Trophoblast cell (in vitro differentiated cells and primary cell): ENCODE measurements around the gene ECI2.

Experiments used
- DNase-seq, 2 donors: peaks; one replicate each; pipeline ENCODE4 v3.0.0-alpha.2; 2016
- H2AFZ ChIP-seq: 2 replicates; pipeline ENCODE4 v1.6.1; 2013; ENCODE audit warnings: low read length, moderate library complexity, mild to moderate bottlenecking; ENCODE audit not compliant: insufficient read depth, poor library complexity
- H2AK5ac ChIP-seq: 2 replicates; pipeline ENCODE4 v1.6.1; 2013; ENCODE audit warnings: mild to moderate bottlenecking, low read length
- H2BK120ac ChIP-seq: 2 replicates; pipeline ENCODE4 v1.6.1; 2013; ENCODE audit warnings: low read length, mild to moderate bottlenecking, moderate library complexity; ENCODE audit not compliant: insufficient read depth, poor library complexity
- H2BK12ac ChIP-seq: 2 replicates; pipeline ENCODE4 v1.6.1; 2013; ENCODE audit warnings: mild to moderate bottlenecking, low read length, moderate library complexity
- H2BK5ac ChIP-seq: 2 replicates; pipeline ENCODE4 v1.6.1; 2013; ENCODE audit warnings: low read length, low read depth, moderate library complexity, mild to moderate bottlenecking; ENCODE audit not compliant: poor library complexity
- H3K14ac ChIP-seq: 2 replicates; pipeline ENCODE4 v1.6.1; 2013; ENCODE audit warnings: mild to moderate bottlenecking, low read length
- H3K18ac ChIP-seq: 2 replicates; pipeline ENCODE4 v1.6.1; 2013; ENCODE audit warnings: mild to moderate bottlenecking, low read length
- H3K23ac ChIP-seq: 2 replicates; pipeline ENCODE4 v1.6.1; 2013; ENCODE audit warnings: low read length
- H3K27ac ChIP-seq: 2 replicates; pipeline ENCODE4 v1.5.1; 2013; ENCODE audit warnings: low read depth, mild to moderate bottlenecking, inconsistent platforms, low read length, moderate library complexity
- H3K27me3 ChIP-seq: 2 replicates; pipeline ENCODE4 v1.6.1; 2013; ENCODE audit warnings: inconsistent platforms, mild to moderate bottlenecking, low read length, moderate library complexity; ENCODE audit not compliant: insufficient read depth
- H3K36me3 ChIP-seq, 2 experiments: 1 replicate in 1 of 2; 2 replicates in 1 of 2; pipeline ENCODE4 v1.6.1; 2013; ENCODE audit warnings: low read length in 2 of 2, mild to moderate bottlenecking in 2 of 2, moderate library complexity in 1 of 2; ENCODE audit not compliant: insufficient read depth in 2 of 2, control insufficient read depth in 1 of 2
- H3K4ac ChIP-seq: 2 replicates; pipeline ENCODE4 v1.6.1; 2013; ENCODE audit warnings: low read depth, mild to moderate bottlenecking, low read length, moderate library complexity
- H3K4me1 ChIP-seq, 2 experiments: 1 replicate in 1 of 2; 2 replicates in 1 of 2; pipeline ENCODE4 v1.6.1; 2013; ENCODE audit warnings: low read length in 2 of 2, mild to moderate bottlenecking in 2 of 2, moderate library complexity in 1 of 2; ENCODE audit not compliant: insufficient read depth in 2 of 2, control insufficient read depth in 1 of 2
- H3K4me2 ChIP-seq: 2 replicates; pipeline ENCODE4 v1.6.1; 2013; ENCODE audit warnings: inconsistent platforms, mild to moderate bottlenecking, low read length, moderate library complexity
- H3K4me3 ChIP-seq: 2 replicates; pipeline ENCODE4 v1.5.1; 2013; ENCODE audit warnings: mild to moderate bottlenecking, low read depth, low read length, inconsistent platforms
- H3K79me1 ChIP-seq: one replicate; pipeline ENCODE4 v1.6.1; 2013; ENCODE audit warnings: low read length
- H3K79me2 ChIP-seq: 2 replicates; pipeline ENCODE4 v1.6.1; 2013; ENCODE audit warnings: low read length, mild to moderate bottlenecking; ENCODE audit not compliant: control insufficient read depth, insufficient read depth, poor library complexity
- H3K9ac ChIP-seq: 2 replicates; pipeline ENCODE4 v1.6.1; 2013; ENCODE audit warnings: mild to moderate bottlenecking, low read length
- H3K9me3 ChIP-seq: 2 replicates; pipeline ENCODE4 v1.6.1; 2013; ENCODE audit warnings: low read depth, mild to moderate bottlenecking, control low read depth, inconsistent platforms, low read length; ENCODE audit not compliant: insufficient read depth
- H4K12ac ChIP-seq: 2 replicates; pipeline ENCODE4 v1.6.1; 2013; ENCODE audit warnings: low read depth, mild to moderate bottlenecking, low read length, moderate library complexity
- H4K8ac ChIP-seq: 2 replicates; pipeline ENCODE4 v1.6.1; 2013; ENCODE audit warnings: low read depth, mild to moderate bottlenecking, low read length, moderate library complexity
- H4K91ac ChIP-seq: one replicate; pipeline ENCODE4 v1.6.1; 2013; ENCODE audit warnings: low read depth, mild to moderate bottlenecking, low read length, moderate library complexity
- WGBS: extraction: QIAGEN DNeasy Blood & Tissue Kit; methylation state at CpG from one replicate; pipeline ENCODE4 v1.1.7; 2013; ENCODE audit warnings: missing lambda C conversion rate; ENCODE audit not compliant: insufficient read length, insufficient coverage; ENCODE audit errors: extremely low coverage; 5-methylcytosine and 5-hydroxymethylcytosine counted together

ECI2 gene

DNA sequence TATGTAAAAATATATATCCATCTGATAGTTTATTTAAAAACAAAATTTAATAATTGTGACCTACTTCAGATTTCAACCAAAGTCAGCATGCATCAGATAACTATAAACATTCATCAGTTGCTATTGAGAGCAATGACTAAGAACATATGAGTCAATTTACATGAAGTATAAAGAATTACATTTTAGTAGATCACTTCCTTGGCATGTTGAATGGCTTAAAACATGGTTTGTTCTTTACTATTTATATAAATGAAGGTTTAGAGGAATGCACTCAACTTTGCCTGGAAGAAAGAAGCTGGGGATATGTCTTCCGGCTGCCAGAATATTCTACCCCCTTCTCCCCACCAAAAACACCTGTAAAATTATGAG, 50.1 kb downstream of the ECI2 start:
- Histone ChIP-seq H2AK5ac (no peak overlapping the region), H3K23ac (no peak overlapping the region), H3K79me2 (no peaks in the 10 kb centered on the region), H2BK5ac (no peak overlapping the region), H4K91ac (no peak overlapping the region), H3K4me3 (no peak overlapping the region), H3K4me2 (no peak overlapping the region), H3K18ac (no peak overlapping the region), H3K14ac (no peak overlapping the region), H3K79me1 (no peaks in the 10 kb centered on the region), H3K9ac (no peak overlapping the region), H2BK12ac (no peak overlapping the region), H3K4ac (no peak overlapping the region), H3K27me3 (no peaks in the 10 kb centered on the region), H2AFZ (no peak overlapping the region), H3K36me3 (no peaks in the 10 kb centered on the region), H2BK120ac (no peak overlapping the region), H3K27ac (no peak overlapping the region), H4K12ac (no peak overlapping the region), H3K4me1 (peaks cover 0 to 3% of the 10 kb centered on the region in 2 experiments), H4K8ac (no peak overlapping the region), H3K9me3 (peaks cover 2% of the 10 kb centered on the region)
- DNase-seq = no peak
- WGBS = no CpG with 5 or more reads among the region's 1 CpG

DNA sequence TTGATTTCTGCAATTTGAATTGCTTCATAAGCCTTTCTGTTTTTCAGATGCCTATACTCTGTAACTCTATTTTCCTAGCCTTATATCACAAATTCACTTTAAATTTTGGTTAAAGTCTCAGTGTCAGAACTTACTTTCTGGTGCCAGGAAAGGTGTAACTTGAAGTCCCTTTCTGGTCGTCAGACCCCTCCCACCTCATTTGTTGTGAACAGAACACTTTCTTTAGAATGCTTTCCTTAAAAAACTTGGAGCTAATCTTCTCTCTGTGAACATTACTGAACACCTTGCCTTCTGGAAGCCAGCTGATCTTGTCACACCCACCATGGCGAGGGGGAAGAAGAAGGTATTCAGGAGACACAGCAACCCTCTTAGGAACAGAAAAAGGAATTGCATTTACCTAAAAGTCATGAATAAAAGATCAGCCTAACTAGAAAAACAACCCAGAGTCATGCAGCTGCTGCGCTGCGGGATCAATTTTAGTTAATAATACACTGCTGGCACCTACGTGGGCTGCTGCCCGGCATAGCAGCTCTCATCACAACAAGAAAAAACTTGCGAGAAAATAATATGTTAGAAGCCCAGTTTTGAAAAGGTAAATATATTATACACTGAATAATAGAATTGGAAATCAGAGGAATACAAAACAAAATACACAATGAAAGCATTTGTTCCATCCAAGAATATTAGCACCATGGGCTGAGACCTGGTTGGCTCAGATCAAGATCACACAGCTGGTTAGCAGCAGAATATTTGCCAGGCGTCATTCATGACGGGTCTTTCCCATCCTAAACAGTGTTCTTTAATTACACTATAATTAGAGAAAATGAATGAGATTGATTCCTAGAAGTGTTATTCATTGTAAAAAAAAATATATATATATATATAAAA, 50.7 kb downstream of the ECI2 start:
- H3K4me3 ChIP-seq = no peak overlapping the region
- peak overlapping the region; percentile 63 for H3K23ac ChIP-seq
- no peaks in the 10 kb centered on the region for H3K27me3 ChIP-seq
- H4K8ac ChIP-seq = no peak overlapping the region
- no peak overlapping the region for H3K18ac ChIP-seq
- no peaks in the 10 kb centered on the region for H3K36me3 ChIP-seq
- H2BK12ac ChIP-seq = no peak overlapping the region
- H3K14ac ChIP-seq = no peak overlapping the region
- H3K27ac ChIP-seq = no peak overlapping the region
- peaks cover 0 to 3% of the 10 kb centered on the region in 2 experiments for H3K4me1 ChIP-seq
- H3K4ac ChIP-seq = no peak overlapping the region
- H4K12ac ChIP-seq = no peak overlapping the region
- no CpG with 5 or more reads among the region's 9 CpGs for WGBS
- no peak overlapping the region for H4K91ac ChIP-seq
- no peak overlapping the region for H3K4me2 ChIP-seq
- H2BK5ac ChIP-seq = no peak overlapping the region
- DNase-seq = no peak
- H3K9me3 ChIP-seq = no peaks in the 10 kb centered on the region
- H3K79me1 ChIP-seq = no peaks in the 10 kb centered on the region
- no peak overlapping the region for H2BK120ac ChIP-seq
- no peak overlapping the region for H2AFZ ChIP-seq
- H3K79me2 ChIP-seq = no peaks in the 10 kb centered on the region
- no peak overlapping the region for H2AK5ac ChIP-seq
- peak overlapping the region; percentile 32 for H3K9ac ChIP-seq

- Histone ChIP-seq H2BK12ac (no peak within 1 kb of the TSS), H2BK120ac (no peak within 1 kb of the TSS), H4K91ac (no peak within 1 kb of the TSS), H3K9ac (no peak within 1 kb of the TSS), H3K4ac (no peak within 1 kb of the TSS), H3K4me3 (no peak within 1 kb of the TSS), H3K9me3 (no peaks in the 10 kb centered on the region), H3K18ac (no peak within 1 kb of the TSS), H3K79me1 (no peaks in the 10 kb centered on the region), H3K27me3 (no peaks in the 10 kb centered on the region), H4K8ac (no peak within 1 kb of the TSS), H3K14ac (no peak within 1 kb of the TSS), H2BK5ac (no peak within 1 kb of the TSS), H3K36me3 (no peaks in the 10 kb centered on the region), H3K79me2 (no peaks in the 10 kb centered on the region), H2AK5ac (no peak within 1 kb of the TSS), H2AFZ (no peak within 1 kb of the TSS), H3K4me2 (no peak within 1 kb of the TSS), H3K27ac (no peak within 1 kb of the TSS), H4K12ac (no peak within 1 kb of the TSS), H3K4me1 (peaks cover 0 to 3% of the 10 kb centered on the region in 2 experiments), H3K23ac (no peak within 1 kb of the TSS)
- DNase-seq = no peak
- WGBS = no CpG with 5 or more reads among the region's 91 CpGs
Observed at GRCh38 chr6:4078691-4079471, 56.5 kb downstream of the ECI2 start, which contains the start of gene FAM217A. Gene FAM217A (minus strand): TSS chr6:4079137. CDS start chr6:4077414, 1,723 bp downstream.

GRCh38 chr6:4074478-4075235, 60.7 kb downstream of the ECI2 start:
- H3K9ac ChIP-seq = no peak overlapping the region
- no peak overlapping the region for H3K18ac ChIP-seq
- no peak overlapping the region for H4K12ac ChIP-seq
- no peak for DNase-seq
- H4K91ac ChIP-seq = no peak overlapping the region
- no peak overlapping the region for H2BK12ac ChIP-seq
- H4K8ac ChIP-seq = no peak overlapping the region
- no peaks in the 10 kb centered on the region for H3K27me3 ChIP-seq
- H3K79me2 ChIP-seq = no peaks in the 10 kb centered on the region
- no peak overlapping the region for H3K23ac ChIP-seq
- H3K4ac ChIP-seq = no peak overlapping the region
- H2BK5ac ChIP-seq = no peak overlapping the region
- H2AK5ac ChIP-seq = no peak overlapping the region
- no CpG with 5 or more reads among the region's 6 CpGs for WGBS
- no peak overlapping the region for H3K4me2 ChIP-seq
- no peak overlapping the region for H3K27ac ChIP-seq
- H2BK120ac ChIP-seq = no peak overlapping the region
- H3K4me3 ChIP-seq = no peak overlapping the region
- no peaks in the 10 kb centered on the region for H3K79me1 ChIP-seq
- no peaks in the 10 kb centered on the region for H3K36me3 ChIP-seq
- no peaks in the 10 kb centered on the region for H3K4me1 ChIP-seq
- no peak overlapping the region for H2AFZ ChIP-seq
- no peak overlapping the region for H3K14ac ChIP-seq
- H3K9me3 ChIP-seq = no peaks in the 10 kb centered on the region
